Measurements from ENCODE around the gene GPR32. TPM values are rescaled to one million over a fixed set of nuclear protein-coding genes. Genes with fewer than 3 reads are reported as not detected.

Gene GPR32
- total and polyA plus RNA-seq, 2 of the 8 experiments (the other 6 are each of a cell fraction or from before 2014, with no cell fraction given): not detected

- DNase-seq (ENCODE audit: low read depth in 1 of 2, low spot score in 2 of 2): no peak
- H3K79me2 ChIP-seq (ENCODE audit: control insufficient read depth in 1 of 2, insufficient read depth in 2 of 2, low read length in 2 of 2): peaks cover 0 to 5% of the 10 kb centered on the region in 2 experiments; a peak in 1 of 4 replicates
Measured at GRCh38 chr19:50723069-50723468, 47.2 kb upstream of the GPR32 start, which contains the start of gene CLEC11A. CLEC11A (plus strand) TSS chr19:50723364; CDS start chr19:50723526, 162 bp downstream.

More at GRCh38 chr19:50723069-50723468, 47.2 kb upstream of the GPR32 start, which contains the start of gene CLEC11A:
- peak within 1 kb of the TSS; percentile 82 to 96 for H3K4me2 ChIP-seq (ENCODE audit: insufficient read depth in 1 of 2, low read depth in 2 of 2, low read length in 2 of 2)
- no peaks in the 10 kb centered on the region for H3K36me3 ChIP-seq (ENCODE audit: control insufficient read depth in 2 of 4, insufficient read depth in 4 of 4, low read length in 3 of 4)
- no peak within 1 kb of the TSS for H3K27ac ChIP-seq (ENCODE audit: low read depth, low read length)
- H3K23ac ChIP-seq (ENCODE audit: insufficient read length): no peak within 1 kb of the TSS
- H3K4ac ChIP-seq (replicated peaks; ENCODE audit: insufficient read length, low read depth, low read length): peak within 1 kb of the TSS; percentile 92
- no peak within 1 kb of the TSS for H3K9ac ChIP-seq (replicated peaks in 1 of 4; ENCODE audit: extremely low read depth in 1 of 4, low read depth in 3 of 4, low read length in 3 of 4)
- peak within 1 kb of the TSS; percentile 71 for H2BK120ac ChIP-seq (replicated peaks; ENCODE audit: low read depth, low read length)
- peak within 1 kb of the TSS; percentile 81 for H4K91ac ChIP-seq (replicated peaks; ENCODE audit: insufficient read length, low read length)
- peaks cover 15% of the 10 kb centered on the region for H3K23me2 ChIP-seq (ENCODE audit: low read depth, low read length)
- H4K5ac ChIP-seq (ENCODE audit: insufficient read length, low read depth, low read length): peak within 1 kb of the TSS; percentile 63
- H2AFZ ChIP-seq (ENCODE audit: low read length): no peak within 1 kb of the TSS
- peaks cover 4 to 39% (median 26%) of the 10 kb centered on the region in 4 experiments for H3K27me3 ChIP-seq (replicated peaks in 1 of 4; ENCODE audit: control insufficient read depth in 3 of 4, extremely low read depth in 1 of 4, insufficient read depth in 3 of 4, low read length in 3 of 4)
- peaks cover 3 to 37% (median 24%) of the 10 kb centered on the region in 4 experiments for H3K4me1 ChIP-seq (replicated peaks in 1 of 4; ENCODE audit: control insufficient read depth in 3 of 4, insufficient read depth in 4 of 4, low read length in 3 of 4)
- no peak within 1 kb of the TSS for H3K14ac ChIP-seq (ENCODE audit: insufficient read length)
- 0 out of 2 replicates have a peak within 1 kb of the TSS, but pooled peaks have one; percentile 8 for H4K8ac ChIP-seq (ENCODE audit: extremely low read depth, insufficient read depth, low read length)
- no peak within 1 kb of the TSS; the same call in 1 of the 2 replicates for H2AK5ac ChIP-seq (ENCODE audit: low read depth, low read length)
- 55% methylated on average over 15 of the region's 15 CpGs; no CpG with 5 or more reads in 1 of the 2 experiments for WGBS, 2 experiments (ENCODE audit: extremely low coverage in 1 of 2, insufficient coverage in 1 of 2, insufficient read length in 1 of 2, insufficient replicate concordance in 2 of 2, low coverage in 1 of 2, low lambda C conversion rate in 2 of 2, missing lambda C conversion rate in 1 of 2)
- no peaks in the 10 kb centered on the region for H3K79me1 ChIP-seq (ENCODE audit: low read depth, low read length)
- TF ChIP-seq EZH2 (IDR thresholded peaks at IDR 0.05; ENCODE audit: low read depth, low read length, severe bottlenecking) (peak; percentile 43), CHD2 (IDR thresholded peaks at IDR 0.05; ENCODE audit: low read length) (no peak)
- H2BK20ac ChIP-seq (ENCODE audit: low read length): peak within 1 kb of the TSS; percentile 74
- peak within 1 kb of the TSS; percentile 24; the same call in 1 of the 2 replicates for H2BK5ac ChIP-seq (ENCODE audit: low read depth, low read length)
- H4K20me1 ChIP-seq (replicated peaks in 1 of 2; ENCODE audit: control insufficient read depth in 1 of 2, insufficient read depth in 2 of 2, low read length in 2 of 2): peaks cover 1 to 5% of the 10 kb centered on the region in 2 experiments
- POLR2A ChIA-PET (ENCODE audit: partially characterized antibody): interaction anchor here (1.5 to 11.8 kb wide), 4 partner anchors 12 to 82 kb away, joined by 3 to 72 read pairs (median 7); no protein-coding TSS in a partner anchor
- CTCF ChIA-PET (ENCODE audit: partially characterized antibody): interaction anchor here (0.9 to 6.2 kb wide), 16 partner anchors 9 to 199 kb away, joined by 3 to 134 read pairs (median 5); no protein-coding TSS in a partner anchor
- peak within 1 kb of the TSS; percentile 94 for H3K18ac ChIP-seq (ENCODE audit: extremely low read depth, low read length)
- H3K56ac ChIP-seq (replicated peaks; ENCODE audit: insufficient read length, low read depth, low read length): no peak within 1 kb of the TSS
- FAIRE-seq: no peak
- peak within 1 kb of the TSS; percentile 62; the same call in 1 of the 2 replicates for H2BK12ac ChIP-seq (ENCODE audit: low read depth, low read length)
- H2BK15ac ChIP-seq (ENCODE audit: low read length): peak within 1 kb of the TSS; percentile 88; the same call in 1 of the 2 replicates
- peak within 1 kb of the TSS; percentile 50 to 75 (median 72) for H3K4me3 ChIP-seq (ENCODE audit: extremely low read depth in 1 of 4, insufficient read depth in 2 of 4, low read depth in 3 of 4, low read length in 4 of 4)
- no peaks in the 10 kb centered on the region for H3K9me3 ChIP-seq (ENCODE audit: insufficient read depth in 2 of 2, low read depth in 1 of 2, low read length in 1 of 2)
